GM10266 (cell line): ENCODE results near the gene MYOM3.

Experiments
- DNase-seq: peaks from one replicate; pipeline ENCODE4 v3.0.0; 2012; ENCODE audit errors: extremely low spot score
- TF ChIP-seq, protein P1 (sequence below): IDR thresholded peaks from 2 replicates; pipeline ENCODE4 v1.5.1; 2012; ENCODE audit warnings: mild to moderate bottlenecking, low read depth; ENCODE audit not compliant: control insufficient read depth, insufficient read depth; ENCODE audit errors: missing control alignments

The MYOM3 gene

DNA sequence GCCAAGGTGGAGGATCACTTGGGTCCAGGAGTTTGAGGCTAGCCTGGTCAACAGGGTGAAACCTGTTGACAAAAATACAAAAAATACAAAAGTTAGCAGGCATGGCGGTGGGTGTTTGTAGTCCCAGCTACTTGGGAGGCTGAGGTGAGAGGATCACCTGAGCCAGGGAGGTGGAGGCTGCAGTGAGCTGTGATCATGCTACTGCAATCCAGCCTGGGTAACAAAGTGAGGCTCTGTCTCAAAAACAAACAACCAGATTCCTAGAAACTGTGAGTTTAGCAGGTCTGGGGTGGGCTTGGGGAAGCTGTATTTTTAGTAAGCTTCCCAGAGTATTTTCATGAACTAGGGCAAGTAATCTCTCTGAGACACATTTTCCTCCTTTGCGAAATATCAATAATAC, 5.2 kb upstream of the MYOM3 start:
- no peak for DNase-seq
- TF ChIP-seq, protein P1, sequence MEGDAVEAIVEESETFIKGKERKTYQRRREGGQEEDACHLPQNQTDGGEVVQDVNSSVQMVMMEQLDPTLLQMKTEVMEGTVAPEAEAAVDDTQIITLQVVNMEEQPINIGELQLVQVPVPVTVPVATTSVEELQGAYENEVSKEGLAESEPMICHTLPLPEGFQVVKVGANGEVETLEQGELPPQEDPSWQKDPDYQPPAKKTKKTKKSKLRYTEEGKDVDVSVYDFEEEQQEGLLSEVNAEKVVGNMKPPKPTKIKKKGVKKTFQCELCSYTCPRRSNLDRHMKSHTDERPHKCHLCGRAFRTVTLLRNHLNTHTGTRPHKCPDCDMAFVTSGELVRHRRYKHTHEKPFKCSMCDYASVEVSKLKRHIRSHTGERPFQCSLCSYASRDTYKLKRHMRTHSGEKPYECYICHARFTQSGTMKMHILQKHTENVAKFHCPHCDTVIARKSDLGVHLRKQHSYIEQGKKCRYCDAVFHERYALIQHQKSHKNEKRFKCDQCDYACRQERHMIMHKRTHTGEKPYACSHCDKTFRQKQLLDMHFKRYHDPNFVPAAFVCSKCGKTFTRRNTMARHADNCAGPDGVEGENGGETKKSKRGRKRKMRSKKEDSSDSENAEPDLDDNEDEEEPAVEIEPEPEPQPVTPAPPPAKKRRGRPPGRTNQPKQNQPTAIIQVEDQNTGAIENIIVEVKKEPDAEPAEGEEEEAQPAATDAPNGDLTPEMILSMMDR = no peak

DNA sequence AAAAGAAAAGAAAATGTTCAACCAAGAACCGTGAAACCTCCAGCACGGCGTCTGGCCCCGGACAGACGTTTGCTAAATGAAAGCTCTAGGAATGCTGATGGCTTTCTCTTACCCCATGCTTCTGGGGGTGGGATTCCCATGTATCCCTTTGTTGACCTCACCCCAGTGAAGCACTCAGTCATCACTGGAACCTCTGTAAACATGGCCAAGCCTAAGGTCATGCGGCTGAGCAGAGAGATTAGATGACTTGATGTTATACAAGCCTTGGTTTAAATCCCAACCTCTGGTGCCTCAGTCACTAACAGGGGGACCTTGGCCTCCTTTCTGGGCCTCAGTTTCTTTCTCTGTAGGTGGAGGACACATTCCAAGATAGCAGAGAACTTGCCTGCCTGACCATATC, 2.8 kb upstream of the MYOM3 start:
- TF ChIP-seq, protein P1 = no peak
- no peak for DNase-seq

DNA sequence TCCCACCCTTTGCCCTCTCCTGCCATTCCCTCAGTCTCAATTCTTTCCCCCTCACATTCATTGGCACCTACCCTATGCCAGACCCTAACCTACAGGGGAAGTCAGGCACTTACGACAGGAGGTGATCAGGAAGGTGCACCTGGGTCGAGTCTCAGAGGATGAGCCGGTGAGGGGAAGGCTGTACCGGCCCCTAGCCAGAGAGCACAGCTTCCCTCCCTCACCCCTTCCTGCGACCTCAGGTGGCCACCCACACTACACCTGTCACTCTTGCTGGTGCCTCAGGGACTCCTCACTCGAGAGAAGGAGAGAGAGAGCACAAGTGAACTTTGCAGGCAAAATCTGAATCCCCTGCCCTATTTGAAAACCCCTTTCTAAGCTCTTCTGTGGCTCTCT, 1.7 kb upstream of the MYOM3 start:
- DNase-seq = no peak
- TF ChIP-seq, protein P1 = no peak

DNA sequence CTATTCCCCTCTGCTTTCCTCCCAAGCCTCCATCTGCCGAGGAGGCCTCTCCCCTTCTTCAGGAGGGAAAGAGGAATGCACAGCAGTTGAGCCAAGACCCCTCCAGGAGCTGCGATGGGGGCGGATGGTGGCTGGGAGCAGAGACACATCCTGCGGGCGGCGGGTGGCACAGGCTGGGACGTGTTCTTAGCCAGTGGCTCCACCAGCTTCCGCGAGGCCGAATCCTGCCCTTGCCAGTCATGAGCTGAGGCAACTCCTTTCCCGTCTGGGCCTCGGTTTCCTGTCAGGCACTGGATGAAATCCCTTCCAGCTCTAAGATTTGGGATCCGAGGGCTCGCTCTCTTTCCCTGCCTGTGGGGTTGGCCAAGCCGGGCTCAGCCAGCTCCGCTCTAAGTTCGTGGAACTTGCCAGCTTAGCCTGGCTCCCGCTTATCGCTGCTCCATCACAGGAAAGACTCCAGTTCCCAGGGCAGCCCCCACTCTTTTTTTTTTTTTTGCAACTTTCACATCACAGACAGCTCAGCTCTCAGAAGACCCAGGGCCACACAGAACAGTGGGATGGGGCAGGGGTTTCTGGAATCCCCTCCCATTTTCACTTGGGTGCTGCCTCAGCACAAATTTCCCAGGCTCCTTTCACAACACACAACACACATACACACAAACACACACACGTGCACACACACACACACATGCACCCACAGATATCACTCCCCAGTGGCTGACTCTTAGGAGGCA, 506 bp downstream of the MYOM3 start:
- DNase-seq = no peak
- TF ChIP-seq, protein P1 = no peak

DNA sequence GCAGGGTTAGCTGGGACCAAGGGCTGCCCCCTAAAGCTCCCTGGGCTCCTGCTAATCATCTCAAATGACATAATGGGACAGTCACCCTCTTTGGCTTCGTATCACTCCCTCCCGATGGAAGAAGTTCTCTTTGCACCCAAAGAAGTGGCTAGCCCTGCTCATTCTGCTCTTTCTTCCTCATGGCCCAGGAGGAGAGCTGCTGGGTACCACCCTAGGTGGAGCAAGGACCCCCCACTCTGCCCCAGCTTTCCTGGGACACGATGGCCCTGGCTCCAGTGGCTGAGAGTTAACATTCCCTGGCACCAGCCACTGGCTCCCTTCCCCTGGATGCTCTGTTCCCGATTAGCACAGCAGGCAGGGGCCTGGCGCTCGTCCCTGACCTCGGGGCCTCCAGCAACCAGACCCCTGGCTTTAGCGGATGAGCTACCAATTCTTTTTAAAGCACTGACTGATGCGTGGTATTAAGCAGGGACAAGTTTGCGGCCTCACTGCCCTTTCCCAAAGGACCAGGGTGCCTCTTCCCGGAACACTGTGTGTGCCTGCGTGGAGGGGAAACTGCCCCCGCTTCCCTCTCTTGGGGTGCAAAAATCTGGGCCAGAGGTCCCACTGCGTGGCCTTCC, 1.2 kb downstream of the MYOM3 start:
- TF ChIP-seq, protein P1 = no peak
- no peak for DNase-seq

DNA sequence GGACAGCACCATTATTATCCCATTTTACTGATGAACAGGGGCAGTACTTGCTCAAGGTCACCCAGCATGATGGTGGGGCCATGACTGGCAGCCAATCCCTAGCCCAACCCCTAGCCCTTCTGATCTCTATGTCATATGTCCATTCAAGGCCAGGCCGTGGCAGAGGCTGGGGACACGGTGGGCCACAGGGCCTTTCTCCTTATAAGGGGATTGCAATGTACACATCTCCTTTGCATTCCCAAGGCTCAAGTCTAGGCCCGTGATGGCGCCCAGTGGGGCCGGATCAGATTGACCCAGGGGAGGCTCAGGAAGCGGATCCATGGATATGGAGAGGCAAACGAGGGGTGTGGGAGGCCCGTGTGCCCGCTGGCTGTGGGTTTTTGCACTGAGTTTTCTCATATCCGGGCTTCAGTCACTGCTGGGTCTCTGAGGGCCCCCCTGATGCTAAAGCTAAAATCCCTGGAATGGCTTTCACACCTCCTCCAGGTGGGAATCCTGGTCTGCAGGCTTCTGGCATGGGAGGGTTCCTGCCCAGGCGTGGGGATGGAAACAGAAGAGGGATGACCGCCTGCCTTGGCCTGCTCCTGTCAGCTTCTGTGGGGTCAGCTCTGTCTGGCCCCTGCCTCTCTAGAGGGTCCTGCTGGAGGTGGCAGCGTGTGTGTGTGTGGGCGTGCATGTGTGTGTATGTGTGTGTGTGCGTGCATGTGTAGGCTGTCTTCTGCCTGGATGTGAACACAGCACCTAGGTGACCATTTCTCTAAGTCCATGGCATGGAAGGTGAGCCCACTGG, 2.1 kb downstream of the MYOM3 start:
- TF ChIP-seq, protein P1 = no peak
- DNase-seq = no peak

DNA sequence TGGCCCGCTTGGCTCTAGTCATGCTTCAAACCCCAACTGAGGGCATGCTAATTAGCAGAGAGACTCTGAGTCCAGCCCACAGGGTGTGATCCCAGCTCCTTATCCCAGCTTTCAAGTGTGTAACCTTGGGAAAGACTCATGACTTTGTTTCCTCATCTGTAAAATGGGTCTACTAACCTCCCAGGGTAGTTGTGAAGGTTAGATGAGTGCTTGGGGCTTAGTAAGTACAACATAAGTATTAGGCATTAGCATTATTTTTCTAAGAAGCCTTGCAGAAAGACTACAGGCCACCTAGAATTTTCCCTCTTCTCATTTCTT, 2.8 kb downstream of the MYOM3 start:
- DNase-seq = no peak
- TF ChIP-seq, protein P1 = no peak
